Aorta (tissue), 5 donors: ENCODE measurements around the gene ARID5B. TPM values are rescaled to one million over a fixed set of nuclear protein-coding genes. Genes with fewer than 3 reads are reported as not detected.
A peak's percentile ranks its signal among the peaks of the same experiment; 100 is the strongest.

ENCODE experiments used
- ATAC-seq: fragments of 200-7000 bp; cut with Tn5 transposase; one replicate; pipeline ENCODE4 v1.9.1; 2022; ENCODE audit warnings: moderate library complexity; ENCODE audit not compliant: low FRiP score
- DNase-seq, 2 donors: peaks; one replicate each; pipeline ENCODE4 v3.0.0-alpha.2; 2020
- H3K27ac ChIP-seq, 2 donors: one replicate each; pipeline ENCODE4 v1.5.1; 2013; ENCODE audit warnings: low read length in 2 of 2, mild to moderate bottlenecking in 2 of 2, moderate library complexity in 2 of 2, control low read depth in 1 of 2, inconsistent platforms in 1 of 2, low read depth in 1 of 2
- H3K27me3 ChIP-seq, 2 donors: one replicate each; pipeline ENCODE4 v1.6.1; 2013; ENCODE audit warnings: control low read depth in 1 of 2, low read length in 1 of 2, mild to moderate bottlenecking in 1 of 2, moderate library complexity in 1 of 2; ENCODE audit not compliant: insufficient read depth in 2 of 2, control insufficient read depth in 1 of 2
- H3K36me3 ChIP-seq, 2 donors: one replicate each; pipeline ENCODE4 v1.6.1; 2013; ENCODE audit warnings: control low read depth in 1 of 2, low read length in 1 of 2, mild to moderate bottlenecking in 1 of 2; ENCODE audit not compliant: insufficient read depth in 2 of 2, control insufficient read depth in 1 of 2
- H3K4me1 ChIP-seq, 2 donors: one replicate each; pipeline ENCODE4 v1.6.1; 2013; ENCODE audit warnings: low read length in 2 of 2, control low read depth in 1 of 2, mild to moderate bottlenecking in 1 of 2, moderate library complexity in 1 of 2; ENCODE audit not compliant: insufficient read depth in 2 of 2, control insufficient read depth in 1 of 2
- H3K4me3 ChIP-seq, 2 donors: one replicate each; pipeline ENCODE4 v1.5.1; 2013; ENCODE audit warnings: low read length in 2 of 2, control low read depth in 1 of 2, mild to moderate bottlenecking in 1 of 2
- H3K9me3 ChIP-seq: one replicate; pipeline ENCODE4 v1.6.1; 2013; ENCODE audit warnings: mild to moderate bottlenecking, low read length; ENCODE audit not compliant: control insufficient read depth
- WGBS, 2 donors: extraction: QIAGEN DNeasy Blood & Tissue Kit; methylation state at CpG; one replicate each; pipeline ENCODE4 v1.1.7; 2013; 5-methylcytosine and 5-hydroxymethylcytosine counted together
- intact Hi-C, 2 donors: fragments of 100-400 bp; cut with DNase I; formaldehyde crosslinking; loops; one replicate each; pipeline versions ENCODE4 v1.14.2 to v1.15.0; 2022
- polyA plus RNA-seq, 2 donors: library from polyadenylated mRNA; stranded (reverse); fragments of 200-250 nt; gene quantifications; one replicate each; pipeline ENCODE4 v1.2.3, GENCODE V29; 2013
- total RNA-seq, 2 donors: library from RNA; stranded (reverse); fragmentation: NEBNext Ultra II Directional; extraction: Animal tissue kit (Norgen Biotek cat#: 25700); gene quantifications; one replicate each; pipeline ENCODE4 v1.2.1, GENCODE V29; 2021
- donor health status: healthy with polysubstance abuse.
- donor health status: Bipolar disorder and iron deficiency.
- donor health status: DM: no; HTN: no; CAD: no.
- donor health status: DM: no; HTN: no; CAD: no.
- donor health status: DM: yes; HTN: yes; CAD: no.

ARID5B gene
- total and polyA plus RNA-seq, 4 donors: 7.8 to 143 (median 49.7) TPM

GRCh38 chr10:61919646-61920215 is 18.2 kb downstream of the ARID5B start:
- H3K27me3 ChIP-seq: no peaks in the 10 kb centered on the region
- 64 to 66% methylated on average over 2 of the region's 2 CpGs for WGBS, 2 donors
- H3K9me3 ChIP-seq: no peaks in the 10 kb centered on the region
- DNase-seq: no peak
- no peak overlapping the region for H3K4me3 ChIP-seq
- intact Hi-C loops: no loop called here
- H3K4me1 ChIP-seq: peaks cover 0 to 4% of the 10 kb centered on the region in 2 donors
- H3K27ac ChIP-seq: no peak overlapping the region
- H3K36me3 ChIP-seq: no peaks in the 10 kb centered on the region
- ATAC-seq: no peak

- no peak for DNase-seq
- Histone ChIP-seq H3K4me3 (no peak overlapping the region), H3K4me1 (peaks cover 0 to 4% of the 10 kb centered on the region in 2 donors), H3K36me3 (no peaks in the 10 kb centered on the region), H3K27me3 (no peaks in the 10 kb centered on the region), H3K9me3 (no peaks in the 10 kb centered on the region), H3K27ac (no peak overlapping the region)
- intact Hi-C loops: no loop called here
- no peak for ATAC-seq
- WGBS, 2 donors: 96 to 100% methylated on average over 2 of the region's 2 CpGs
Measured at GRCh38 chr10:61921143-61921542, 19.6 kb downstream of the ARID5B start.

- H3K9me3 ChIP-seq: no peaks in the 10 kb centered on the region
- H3K27me3 ChIP-seq: no peaks in the 10 kb centered on the region
- intact Hi-C loops: no loop called here
- peak; percentile 70 for ATAC-seq
- H3K4me3 ChIP-seq: no peak overlapping the region
- peak in 1 of 2 donors; percentile 38 for DNase-seq
- peaks cover 3 to 7% of the 10 kb centered on the region in 2 donors for H3K4me1 ChIP-seq
- H3K27ac ChIP-seq: peak overlapping the region in 1 of 2 donors; percentile 12
- no peaks in the 10 kb centered on the region for H3K36me3 ChIP-seq
- WGBS, 2 donors: 39 to 40% methylated on average over 6 of the region's 6 CpGs
Measured at GRCh38 chr10:61923210-61923949, 21.9 kb downstream of the ARID5B start.

GRCh38 chr10:61923950-61924274 is 22.4 kb downstream of the ARID5B start:
- intact Hi-C loops: no loop called here
- H3K27ac ChIP-seq: no peak overlapping the region
- H3K36me3 ChIP-seq: no peaks in the 10 kb centered on the region
- no peak for ATAC-seq
- DNase-seq: no peak
- no peak overlapping the region for H3K4me3 ChIP-seq
- H3K27me3 ChIP-seq: no peaks in the 10 kb centered on the region
- H3K4me1 ChIP-seq: peaks cover 3 to 7% of the 10 kb centered on the region in 2 donors
- no peaks in the 10 kb centered on the region for H3K9me3 ChIP-seq
- 8 to 17% methylated on average over 2 of the region's 2 CpGs for WGBS, 2 donors

- peaks cover 3% of the 10 kb centered on the region in 2 donors for H3K4me1 ChIP-seq
- WGBS, 2 donors: 88 to 94% methylated on average over 4 of the region's 4 CpGs
- H3K9me3 ChIP-seq: no peaks in the 10 kb centered on the region
- no peaks in the 10 kb centered on the region for H3K27me3 ChIP-seq
- no peak for ATAC-seq
- H3K36me3 ChIP-seq: no peaks in the 10 kb centered on the region
- no peak overlapping the region for H3K27ac ChIP-seq
- no peak for DNase-seq
- H3K4me3 ChIP-seq: no peak overlapping the region
- intact Hi-C loops: no loop called here
Measured at GRCh38 chr10:61929555-61929954, 28.1 kb downstream of the ARID5B start.

- H3K4me3 ChIP-seq: no peak overlapping the region
- H3K4me1 ChIP-seq: peaks cover 3% of the 10 kb centered on the region in 2 donors
- intact Hi-C loops: no loop called here
- no peak overlapping the region for H3K27ac ChIP-seq
- ATAC-seq (no peak), DNase-seq (no peak)
- 88 to 97% methylated on average over 6 of the region's 6 CpGs for WGBS, 2 donors
- no peaks in the 10 kb centered on the region for H3K27me3 ChIP-seq
- no peaks in the 10 kb centered on the region for H3K36me3 ChIP-seq
- H3K9me3 ChIP-seq: no peaks in the 10 kb centered on the region
Measured at GRCh38 chr10:61931620-61932332, 30.3 kb downstream of the ARID5B start.

GRCh38 chr10:61933859-61934555 is 32.5 kb downstream of the ARID5B start:
- Histone ChIP-seq H3K4me1 (peaks cover 2 to 5% of the 10 kb centered on the region in 2 donors), H3K36me3 (no peaks in the 10 kb centered on the region), H3K27me3 (no peaks in the 10 kb centered on the region), H3K27ac (no peak overlapping the region), H3K9me3 (no peaks in the 10 kb centered on the region), H3K4me3 (no peak overlapping the region)
- intact Hi-C loops: no loop called here
- DNase-seq: no peak
- 80 to 88% methylated on average over 3 of the region's 3 CpGs for WGBS, 2 donors
- no peak for ATAC-seq

- intact Hi-C loops: no loop called here
- Histone ChIP-seq H3K9me3 (no peaks in the 10 kb centered on the region), H3K36me3 (no peaks in the 10 kb centered on the region), H3K27ac (no peak overlapping the region), H3K27me3 (no peaks in the 10 kb centered on the region), H3K4me3 (no peak overlapping the region), H3K4me1 (peaks cover 2 to 10% of the 10 kb centered on the region in 2 donors)
- DNase-seq (no peak), ATAC-seq (no peak)
- 39 to 52% methylated on average over 5 of the region's 5 CpGs for WGBS, 2 donors
Measured at GRCh38 chr10:61935077-61935476, 33.6 kb downstream of the ARID5B start.
